ENCODE measurements around the gene PCED1B.

- TF ChIP-seq ZNF311 (tag by site-specific recombination; IDR thresholded peaks at IDR 0.05; ENCODE audit: borderline replicate concordance) (no peak), MZF1 (tag by site-specific recombination; IDR thresholded peaks at IDR 0.05; ENCODE audit: borderline replicate concordance) (no peak), ZNF239 (tag by site-specific recombination; IDR thresholded peaks at IDR 0.05) (no peak), ZNF660 (tag by site-specific recombination; IDR thresholded peaks at IDR 0.05) (no peak), ZBTB7A (tag by site-specific recombination; IDR thresholded peaks at IDR 0.05; ENCODE audit: low read depth) (no peak), ZNF843 (tag by site-specific recombination; IDR thresholded peaks at IDR 0.05) (no peak), ZNF501 (tag by site-specific recombination; IDR thresholded peaks at IDR 0.05) (no peak), KLF8 (tag by site-specific recombination; IDR thresholded peaks at IDR 0.05) (no peak), ZFHX2 (tag by site-specific recombination; conservative IDR thresholded peaks at IDR 0.05) (no peak), ZNF248 (tag by site-specific recombination; IDR thresholded peaks at IDR 0.05) (no peak), ZSCAN18 (tag by site-specific recombination; IDR thresholded peaks at IDR 0.05) (no peak)
- TF ChIP-seq, protein P1, sequence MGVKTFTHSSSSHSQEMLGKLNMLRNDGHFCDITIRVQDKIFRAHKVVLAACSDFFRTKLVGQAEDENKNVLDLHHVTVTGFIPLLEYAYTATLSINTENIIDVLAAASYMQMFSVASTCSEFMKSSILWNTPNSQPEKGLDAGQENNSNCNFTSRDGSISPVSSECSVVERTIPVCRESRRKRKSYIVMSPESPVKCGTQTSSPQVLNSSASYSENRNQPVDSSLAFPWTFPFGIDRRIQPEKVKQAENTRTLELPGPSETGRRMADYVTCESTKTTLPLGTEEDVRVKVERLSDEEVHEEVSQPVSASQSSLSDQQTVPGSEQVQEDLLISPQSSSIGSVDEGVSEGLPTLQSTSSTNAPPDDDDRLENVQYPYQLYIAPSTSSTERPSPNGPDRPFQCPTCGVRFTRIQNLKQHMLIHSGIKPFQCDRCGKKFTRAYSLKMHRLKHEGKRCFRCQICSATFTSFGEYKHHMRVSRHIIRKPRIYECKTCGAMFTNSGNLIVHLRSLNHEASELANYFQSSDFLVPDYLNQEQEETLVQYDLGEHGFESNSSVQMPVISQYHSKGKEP (tag by site-specific recombination; IDR thresholded peaks at IDR 0.05) = no peak
- TF ChIP-seq, protein P2, sequence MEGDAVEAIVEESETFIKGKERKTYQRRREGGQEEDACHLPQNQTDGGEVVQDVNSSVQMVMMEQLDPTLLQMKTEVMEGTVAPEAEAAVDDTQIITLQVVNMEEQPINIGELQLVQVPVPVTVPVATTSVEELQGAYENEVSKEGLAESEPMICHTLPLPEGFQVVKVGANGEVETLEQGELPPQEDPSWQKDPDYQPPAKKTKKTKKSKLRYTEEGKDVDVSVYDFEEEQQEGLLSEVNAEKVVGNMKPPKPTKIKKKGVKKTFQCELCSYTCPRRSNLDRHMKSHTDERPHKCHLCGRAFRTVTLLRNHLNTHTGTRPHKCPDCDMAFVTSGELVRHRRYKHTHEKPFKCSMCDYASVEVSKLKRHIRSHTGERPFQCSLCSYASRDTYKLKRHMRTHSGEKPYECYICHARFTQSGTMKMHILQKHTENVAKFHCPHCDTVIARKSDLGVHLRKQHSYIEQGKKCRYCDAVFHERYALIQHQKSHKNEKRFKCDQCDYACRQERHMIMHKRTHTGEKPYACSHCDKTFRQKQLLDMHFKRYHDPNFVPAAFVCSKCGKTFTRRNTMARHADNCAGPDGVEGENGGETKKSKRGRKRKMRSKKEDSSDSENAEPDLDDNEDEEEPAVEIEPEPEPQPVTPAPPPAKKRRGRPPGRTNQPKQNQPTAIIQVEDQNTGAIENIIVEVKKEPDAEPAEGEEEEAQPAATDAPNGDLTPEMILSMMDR (tag by site-specific recombination; IDR thresholded peaks at IDR 0.05) = no peak
- TF ChIP-seq, protein P3, sequence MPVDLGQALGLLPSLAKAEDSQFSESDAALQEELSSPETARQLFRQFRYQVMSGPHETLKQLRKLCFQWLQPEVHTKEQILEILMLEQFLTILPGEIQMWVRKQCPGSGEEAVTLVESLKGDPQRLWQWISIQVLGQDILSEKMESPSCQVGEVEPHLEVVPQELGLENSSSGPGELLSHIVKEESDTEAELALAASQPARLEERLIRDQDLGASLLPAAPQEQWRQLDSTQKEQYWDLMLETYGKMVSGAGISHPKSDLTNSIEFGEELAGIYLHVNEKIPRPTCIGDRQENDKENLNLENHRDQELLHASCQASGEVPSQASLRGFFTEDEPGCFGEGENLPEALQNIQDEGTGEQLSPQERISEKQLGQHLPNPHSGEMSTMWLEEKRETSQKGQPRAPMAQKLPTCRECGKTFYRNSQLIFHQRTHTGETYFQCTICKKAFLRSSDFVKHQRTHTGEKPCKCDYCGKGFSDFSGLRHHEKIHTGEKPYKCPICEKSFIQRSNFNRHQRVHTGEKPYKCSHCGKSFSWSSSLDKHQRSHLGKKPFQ (tag by site-specific recombination; IDR thresholded peaks at IDR 0.05) = no peak
These were observed 111.5 kb downstream of the PCED1B start for GRCh38 chr12:47190905-47191304.

All from HEK293 (cell line).